Tibial nerve (tissue), 4 donors: ENCODE data around the gene ITGAV. TPM values are rescaled to one million over a fixed set of nuclear protein-coding genes. Genes with fewer than 3 reads are reported as not detected.

Experiments
- DNase-seq, 2 donors: peaks; one replicate each; pipeline ENCODE4 v3.0.0-alpha.2; 2019; ENCODE audit warnings: low spot score in 2 of 2
- H3K27ac ChIP-seq, 4 donors: fragments of 200-600 bp; sonication (generic) in 3 of 4; one replicate each; pipeline ENCODE4 v1.5.1; 2017 to 2019; ENCODE audit warnings: mild to moderate bottlenecking in 1 of 4
- H3K27me3 ChIP-seq, 2 donors: fragments of 200-600 bp; sonication (generic) in 1 of 2; one replicate each; pipeline versions ENCODE4 v1.5.1 to v1.6.0; 2017 to 2019
- H3K36me3 ChIP-seq, 3 donors: fragments of 200-600 bp; sonication (generic); one replicate each; pipeline ENCODE4 v1.5.1; 2018 to 2019
- H3K4me1 ChIP-seq, 4 donors: fragments of 200-600 bp; sonication (generic) in 3 of 4; one replicate each; pipeline ENCODE4 v1.5.1; 2017 to 2019
- H3K4me3 ChIP-seq, 4 donors: fragments of 200-600 bp; sonication (generic) in 3 of 4; one replicate each; pipeline ENCODE4 v1.5.1; 2017 to 2019; ENCODE audit warnings: mild to moderate bottlenecking in 1 of 4, moderate library complexity in 1 of 4
- H3K9me3 ChIP-seq, 4 donors: fragments of 200-600 bp; sonication (generic) in 3 of 4; one replicate each; pipeline ENCODE4 v1.5.1; 2017 to 2019
- EP300 ChIP-seq, 2 donors: sonication (generic); formaldehyde crosslinking; IDR thresholded peaks; one replicate each; pipeline ENCODE4 v1.6.1; 2017; ENCODE audit warnings: antibody characterized with exemption in 2 of 2, mild to moderate bottlenecking in 1 of 2
- POLR2A ChIP-seq, 2 donors: fragments of 450-650 bp; IDR thresholded peaks; one replicate each; pipeline ENCODE4 v1.6.1; 2017; ENCODE audit warnings: antibody characterized with exemption in 2 of 2, mild to moderate bottlenecking in 2 of 2, moderate library complexity in 2 of 2
- WGBS, 2 donors: methylation state at CpG; one replicate each; pipeline ENCODE4 v1.1.5; 2018; 5-methylcytosine and 5-hydroxymethylcytosine counted together
- total RNA-seq, 4 donors: library from RNA; depleted of rRNA; stranded (reverse); fragments of >200 nt; gene quantifications; one replicate each; pipeline ENCODE4 v1.1.0, GENCODE V29; 2016
- TF ChIP-seq, protein P1 (sequence below), 5 experiments: fragments of 200-600 bp in 3 of 5; fragments of 450-650 bp in 2 of 5; sonication (generic) in 3 of 5; IDR thresholded peaks; one replicate each; pipeline ENCODE4 v1.5.1; 2016 to 2019; ENCODE audit warnings: antibody characterized with exemption in 5 of 5, mild to moderate bottlenecking in 3 of 5, moderate library complexity in 2 of 5

Gene ITGAV
- total RNA-seq, 4 donors from 2014 or later = 97.1 to 114 (median 100) TPM

- Histone ChIP-seq H3K4me3 (no peak overlapping the region), H3K27ac (no peak overlapping the region), H3K27me3 (no peaks in the 10 kb centered on the region), H3K4me1 (peaks cover 0 to 18% (median 2%) of the 10 kb centered on the region in 4 donors), H3K36me3 (no peaks in the 10 kb centered on the region), H3K9me3 (no peaks in the 10 kb centered on the region)
- no peak for DNase-seq
- 59 to 62% methylated on average over 4 of the region's 4 CpGs for WGBS, 2 donors
- TF ChIP-seq POLR2A (IDR thresholded peaks at IDR 0.05) = no peak
- TF ChIP-seq EP300 (IDR thresholded peaks at IDR 0.05) = no peak
- TF ChIP-seq, protein P1, sequence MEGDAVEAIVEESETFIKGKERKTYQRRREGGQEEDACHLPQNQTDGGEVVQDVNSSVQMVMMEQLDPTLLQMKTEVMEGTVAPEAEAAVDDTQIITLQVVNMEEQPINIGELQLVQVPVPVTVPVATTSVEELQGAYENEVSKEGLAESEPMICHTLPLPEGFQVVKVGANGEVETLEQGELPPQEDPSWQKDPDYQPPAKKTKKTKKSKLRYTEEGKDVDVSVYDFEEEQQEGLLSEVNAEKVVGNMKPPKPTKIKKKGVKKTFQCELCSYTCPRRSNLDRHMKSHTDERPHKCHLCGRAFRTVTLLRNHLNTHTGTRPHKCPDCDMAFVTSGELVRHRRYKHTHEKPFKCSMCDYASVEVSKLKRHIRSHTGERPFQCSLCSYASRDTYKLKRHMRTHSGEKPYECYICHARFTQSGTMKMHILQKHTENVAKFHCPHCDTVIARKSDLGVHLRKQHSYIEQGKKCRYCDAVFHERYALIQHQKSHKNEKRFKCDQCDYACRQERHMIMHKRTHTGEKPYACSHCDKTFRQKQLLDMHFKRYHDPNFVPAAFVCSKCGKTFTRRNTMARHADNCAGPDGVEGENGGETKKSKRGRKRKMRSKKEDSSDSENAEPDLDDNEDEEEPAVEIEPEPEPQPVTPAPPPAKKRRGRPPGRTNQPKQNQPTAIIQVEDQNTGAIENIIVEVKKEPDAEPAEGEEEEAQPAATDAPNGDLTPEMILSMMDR (IDR thresholded peaks at IDR 0.05) = no peak
Observed at GRCh38 chr2:186696804-186697203, 106.9 kb downstream of the ITGAV start.

DNA sequence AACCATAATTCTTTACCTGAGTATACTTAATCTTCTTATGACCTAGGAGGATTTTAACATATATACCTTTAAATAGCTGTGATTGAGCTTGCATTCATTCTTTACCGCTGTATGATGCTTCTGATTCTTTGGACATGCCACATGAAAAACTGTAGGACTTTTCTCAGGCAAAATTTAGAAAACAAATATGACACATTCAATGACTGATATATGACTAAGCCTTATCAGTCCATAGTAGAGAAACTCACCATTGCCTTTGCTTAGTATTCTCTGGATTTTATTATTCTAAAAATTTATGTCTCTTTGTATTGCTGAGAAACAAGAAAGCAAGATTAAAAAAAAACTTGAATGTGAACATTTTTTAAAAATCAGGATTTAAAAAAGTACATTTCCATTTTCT is 107.7 kb downstream of the ITGAV start:
- Histone ChIP-seq H3K27ac (no peak overlapping the region), H3K4me3 (no peak overlapping the region), H3K36me3 (no peaks in the 10 kb centered on the region), H3K9me3 (no peaks in the 10 kb centered on the region), H3K4me1 (peaks cover 0 to 18% (median 2%) of the 10 kb centered on the region in 4 donors), H3K27me3 (no peaks in the 10 kb centered on the region)
- WGBS, 2 donors = 94 to 98% methylated on average over 1 of the region's 1 CpG
- DNase-seq = no peak
- no peak for TF ChIP-seq POLR2A (IDR thresholded peaks at IDR 0.05)
- TF ChIP-seq, protein P1 (IDR thresholded peaks at IDR 0.05) = no peak
- TF ChIP-seq EP300 (IDR thresholded peaks at IDR 0.05) = no peak

DNA sequence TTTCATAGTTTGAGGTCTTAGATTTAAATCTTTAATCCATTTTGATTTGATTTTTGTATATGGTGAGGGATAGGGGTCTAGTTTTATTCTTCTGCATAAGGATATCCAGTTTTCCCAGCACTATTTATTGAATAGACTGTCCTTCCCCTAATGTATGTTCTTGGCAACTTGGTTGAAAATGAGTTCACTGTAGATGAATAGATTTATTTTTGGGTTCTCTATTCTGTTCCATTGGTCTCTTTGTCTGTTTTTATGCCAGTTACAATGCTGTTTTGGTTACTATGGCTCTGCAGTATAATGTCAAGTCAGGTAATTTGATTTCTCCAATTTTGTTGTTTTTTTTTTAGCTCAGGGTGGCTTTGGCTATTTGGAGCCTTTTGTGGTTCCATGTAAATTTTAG is 109.9 kb downstream of the ITGAV start:
- Histone ChIP-seq H3K4me1 (peaks cover 0 to 9% (median 0%) of the 10 kb centered on the region in 4 donors), H3K9me3 (no peaks in the 10 kb centered on the region), H3K36me3 (no peaks in the 10 kb centered on the region), H3K4me3 (no peak overlapping the region), H3K27ac (no peak overlapping the region), H3K27me3 (no peaks in the 10 kb centered on the region)
- no peak for TF ChIP-seq EP300 (IDR thresholded peaks at IDR 0.05)
- TF ChIP-seq POLR2A (IDR thresholded peaks at IDR 0.05) = no peak
- TF ChIP-seq, protein P1 (IDR thresholded peaks at IDR 0.05) = no peak
- DNase-seq = no peak

- 94 to 95% methylated on average over 2 of the region's 2 CpGs for WGBS, 2 donors
- no peak for DNase-seq
- H3K36me3 ChIP-seq = no peaks in the 10 kb centered on the region
- no peak overlapping the region for H3K4me3 ChIP-seq
- TF ChIP-seq, protein P1 (IDR thresholded peaks at IDR 0.05) = no peak
- no peak for TF ChIP-seq POLR2A (IDR thresholded peaks at IDR 0.05)
- no peak for TF ChIP-seq EP300 (IDR thresholded peaks at IDR 0.05)
- no peaks in the 10 kb centered on the region for H3K4me1 ChIP-seq
- no peaks in the 10 kb centered on the region for H3K27me3 ChIP-seq
- no peak overlapping the region for H3K27ac ChIP-seq
- no peaks in the 10 kb centered on the region for H3K9me3 ChIP-seq
Observed at GRCh38 chr2:186702006-186702405, 112.2 kb downstream of the ITGAV start.

DNA sequence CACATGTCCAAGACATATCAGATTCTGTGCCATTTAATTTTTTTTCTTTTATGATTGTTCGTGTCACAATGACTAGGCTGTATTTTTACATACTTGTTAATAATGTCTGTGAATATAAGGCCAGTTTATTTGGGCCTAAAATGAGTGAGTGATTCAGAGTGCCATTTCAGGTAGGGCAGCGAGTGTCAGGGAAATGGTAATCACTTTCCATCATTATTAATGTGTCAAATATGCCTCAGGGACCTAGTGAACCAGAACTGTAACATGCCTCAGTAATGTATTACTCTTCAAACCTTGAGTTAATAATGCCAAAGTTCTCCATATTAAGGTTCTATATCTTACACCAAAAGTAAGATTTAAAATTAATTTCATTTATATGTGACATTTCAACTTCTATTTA is 112.6 kb downstream of the ITGAV start:
- Histone ChIP-seq H3K9me3 (no peaks in the 10 kb centered on the region), H3K27me3 (no peaks in the 10 kb centered on the region)
- WGBS, 2 donors = 75 to 91% methylated on average over 2 of the region's 2 CpGs

More for the DNA sequence above, 112.6 kb downstream of the ITGAV start:
- H3K36me3 ChIP-seq = no peaks in the 10 kb centered on the region
- TF ChIP-seq, protein P1 (IDR thresholded peaks at IDR 0.05) = no peak
- no peak for TF ChIP-seq POLR2A (IDR thresholded peaks at IDR 0.05)
- no peak for TF ChIP-seq EP300 (IDR thresholded peaks at IDR 0.05)
- no peak overlapping the region for H3K27ac ChIP-seq
- no peaks in the 10 kb centered on the region for H3K4me1 ChIP-seq
- H3K4me3 ChIP-seq = no peak overlapping the region
- no peak for DNase-seq
